GM19324 (cell line): ENCODE data around the gene HGD.
"Not testable (repeated sequence)": the region's sequence is repeated elsewhere in the genome, so short reads cannot be mapped to it uniquely, and the experiment has no call there.

Experiments used
- ATAC-seq: cut with Tn5 transposase; IDR thresholded peaks from one replicate; pipeline ENCODE4 v1.9.1; 2021; ENCODE audit warnings: mild to moderate bottlenecking, moderate library complexity; ENCODE audit not compliant: unreplicated experiment, low FRiP score

Gene HGD

GRCh38 chr3:120641696-120642246 lies 40.3 kb downstream of the HGD start:
- ATAC-seq = no peak

- ATAC-seq = no peak
Measured at GRCh38 chr3:120640231-120640630, 41.8 kb downstream of the HGD start.

- not testable (repeated sequence) for ATAC-seq
Measured at GRCh38 chr3:120638820-120639219, 43.2 kb downstream of the HGD start.

- ATAC-seq = no peak
Measured at GRCh38 chr3:120637851-120638559, 44.0 kb downstream of the HGD start.

- ATAC-seq = no peak
Measured at GRCh38 chr3:120636795-120637401, 45.1 kb downstream of the HGD start.

GRCh38 chr3:120634539-120634938 lies 47.5 kb downstream of the HGD start:
- ATAC-seq = no peak

GRCh38 chr3:120625159-120625586 lies 56.9 kb downstream of the HGD start:
- ATAC-seq = no peak

GRCh38 chr3:120623727-120624093 lies 58.3 kb downstream of the HGD start:
- no peak for ATAC-seq

GRCh38 chr3:120622870-120623726 lies 58.9 kb downstream of the HGD start:
- no peak for ATAC-seq

GRCh38 chr3:120622457-120622856 lies 59.6 kb downstream of the HGD start:
- ATAC-seq = no peak

- ATAC-seq = not testable (repeated sequence)
Measured at GRCh38 chr3:120616745-120617144, 65.3 kb downstream of the HGD start.

- ATAC-seq = no peak
Measured at GRCh38 chr3:120615847-120616609, 66.0 kb downstream of the HGD start.

GRCh38 chr3:120614765-120615164 lies 67.3 kb downstream of the HGD start:
- no peak for ATAC-seq

GRCh38 chr3:120608506-120608905 lies 73.5 kb downstream of the HGD start:
- no peak for ATAC-seq

- no peak for ATAC-seq
Measured at GRCh38 chr3:120604784-120605183, 77.3 kb downstream of the HGD start.

GRCh38 chr3:120604382-120604781 lies 77.7 kb downstream of the HGD start:
- no peak for ATAC-seq

GRCh38 chr3:120602682-120603081 lies 79.4 kb downstream of the HGD start:
- no peak for ATAC-seq

- no peak for ATAC-seq
Measured at GRCh38 chr3:120601554-120601953, 80.5 kb downstream of the HGD start.

- ATAC-seq = no peak
Measured at GRCh38 chr3:120599211-120599610, 82.8 kb downstream of the HGD start.

GRCh38 chr3:120597445-120598049 lies 84.5 kb downstream of the HGD start:
- peak; percentile 46 for ATAC-seq
